ENCODE data around the gene CRNN.

DNA sequence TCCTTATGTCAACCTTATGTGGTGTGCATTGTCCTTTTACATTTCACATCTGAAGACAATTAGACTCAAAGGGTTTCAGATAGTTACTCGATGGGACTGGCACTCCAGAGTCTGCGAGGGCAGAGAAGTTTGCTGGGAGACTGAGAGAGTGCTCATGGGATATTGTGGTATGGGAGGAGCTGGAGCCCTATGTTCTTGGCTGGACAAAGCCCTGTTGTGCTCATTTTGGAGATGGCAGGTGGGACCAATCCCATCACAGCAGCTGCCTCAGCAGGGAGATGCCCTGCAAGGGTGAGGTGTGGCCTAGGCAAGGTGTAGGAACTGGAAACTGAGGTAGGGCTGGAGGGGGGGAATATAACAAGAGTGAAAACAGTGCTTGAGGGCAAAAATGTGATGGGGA is 43.5 kb upstream of the CRNN start:
- TF ChIP-seq, protein P1, sequence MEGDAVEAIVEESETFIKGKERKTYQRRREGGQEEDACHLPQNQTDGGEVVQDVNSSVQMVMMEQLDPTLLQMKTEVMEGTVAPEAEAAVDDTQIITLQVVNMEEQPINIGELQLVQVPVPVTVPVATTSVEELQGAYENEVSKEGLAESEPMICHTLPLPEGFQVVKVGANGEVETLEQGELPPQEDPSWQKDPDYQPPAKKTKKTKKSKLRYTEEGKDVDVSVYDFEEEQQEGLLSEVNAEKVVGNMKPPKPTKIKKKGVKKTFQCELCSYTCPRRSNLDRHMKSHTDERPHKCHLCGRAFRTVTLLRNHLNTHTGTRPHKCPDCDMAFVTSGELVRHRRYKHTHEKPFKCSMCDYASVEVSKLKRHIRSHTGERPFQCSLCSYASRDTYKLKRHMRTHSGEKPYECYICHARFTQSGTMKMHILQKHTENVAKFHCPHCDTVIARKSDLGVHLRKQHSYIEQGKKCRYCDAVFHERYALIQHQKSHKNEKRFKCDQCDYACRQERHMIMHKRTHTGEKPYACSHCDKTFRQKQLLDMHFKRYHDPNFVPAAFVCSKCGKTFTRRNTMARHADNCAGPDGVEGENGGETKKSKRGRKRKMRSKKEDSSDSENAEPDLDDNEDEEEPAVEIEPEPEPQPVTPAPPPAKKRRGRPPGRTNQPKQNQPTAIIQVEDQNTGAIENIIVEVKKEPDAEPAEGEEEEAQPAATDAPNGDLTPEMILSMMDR (conservative IDR thresholded peaks at IDR 0.05; ENCODE audit: low read depth in 2 of 2): no peak
- TF ChIP-seq, protein P2, sequence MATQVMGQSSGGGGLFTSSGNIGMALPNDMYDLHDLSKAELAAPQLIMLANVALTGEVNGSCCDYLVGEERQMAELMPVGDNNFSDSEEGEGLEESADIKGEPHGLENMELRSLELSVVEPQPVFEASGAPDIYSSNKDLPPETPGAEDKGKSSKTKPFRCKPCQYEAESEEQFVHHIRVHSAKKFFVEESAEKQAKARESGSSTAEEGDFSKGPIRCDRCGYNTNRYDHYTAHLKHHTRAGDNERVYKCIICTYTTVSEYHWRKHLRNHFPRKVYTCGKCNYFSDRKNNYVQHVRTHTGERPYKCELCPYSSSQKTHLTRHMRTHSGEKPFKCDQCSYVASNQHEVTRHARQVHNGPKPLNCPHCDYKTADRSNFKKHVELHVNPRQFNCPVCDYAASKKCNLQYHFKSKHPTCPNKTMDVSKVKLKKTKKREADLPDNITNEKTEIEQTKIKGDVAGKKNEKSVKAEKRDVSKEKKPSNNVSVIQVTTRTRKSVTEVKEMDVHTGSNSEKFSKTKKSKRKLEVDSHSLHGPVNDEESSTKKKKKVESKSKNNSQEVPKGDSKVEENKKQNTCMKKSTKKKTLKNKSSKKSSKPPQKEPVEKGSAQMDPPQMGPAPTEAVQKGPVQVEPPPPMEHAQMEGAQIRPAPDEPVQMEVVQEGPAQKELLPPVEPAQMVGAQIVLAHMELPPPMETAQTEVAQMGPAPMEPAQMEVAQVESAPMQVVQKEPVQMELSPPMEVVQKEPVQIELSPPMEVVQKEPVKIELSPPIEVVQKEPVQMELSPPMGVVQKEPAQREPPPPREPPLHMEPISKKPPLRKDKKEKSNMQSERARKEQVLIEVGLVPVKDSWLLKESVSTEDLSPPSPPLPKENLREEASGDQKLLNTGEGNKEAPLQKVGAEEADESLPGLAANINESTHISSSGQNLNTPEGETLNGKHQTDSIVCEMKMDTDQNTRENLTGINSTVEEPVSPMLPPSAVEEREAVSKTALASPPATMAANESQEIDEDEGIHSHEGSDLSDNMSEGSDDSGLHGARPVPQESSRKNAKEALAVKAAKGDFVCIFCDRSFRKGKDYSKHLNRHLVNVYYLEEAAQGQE (IDR thresholded peaks at IDR 0.05; ENCODE audit: unreplicated experiment): no peak
- TF ChIP-seq, protein P3, sequence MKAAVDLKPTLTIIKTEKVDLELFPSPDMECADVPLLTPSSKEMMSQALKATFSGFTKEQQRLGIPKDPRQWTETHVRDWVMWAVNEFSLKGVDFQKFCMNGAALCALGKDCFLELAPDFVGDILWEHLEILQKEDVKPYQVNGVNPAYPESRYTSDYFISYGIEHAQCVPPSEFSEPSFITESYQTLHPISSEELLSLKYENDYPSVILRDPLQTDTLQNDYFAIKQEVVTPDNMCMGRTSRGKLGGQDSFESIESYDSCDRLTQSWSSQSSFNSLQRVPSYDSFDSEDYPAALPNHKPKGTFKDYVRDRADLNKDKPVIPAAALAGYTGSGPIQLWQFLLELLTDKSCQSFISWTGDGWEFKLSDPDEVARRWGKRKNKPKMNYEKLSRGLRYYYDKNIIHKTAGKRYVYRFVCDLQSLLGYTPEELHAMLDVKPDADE (IDR thresholded peaks at IDR 0.05): no peak
- TF ChIP-seq POLR2AphosphoS5 (IDR thresholded peaks at IDR 0.05; ENCODE audit: low read depth) (no peak), EZH2 (IDR thresholded peaks at IDR 0.05; ENCODE audit: low read depth, unreplicated experiment) (no peak), JUNB (IDR thresholded peaks at IDR 0.05; ENCODE audit: unreplicated experiment) (no peak), EZH2phosphoT487 (IDR thresholded peaks at IDR 0.05; ENCODE audit: unreplicated experiment) (no peak), ZNF114 (CRISPR knock-in tag; IDR thresholded peaks at IDR 0.05) (no peak), NANOG (IDR thresholded peaks at IDR 0.05; ENCODE audit: borderline replicate concordance) (no peak), CREB1 (CRISPR knock-in tag; IDR thresholded peaks at IDR 0.05; ENCODE audit: low read depth) (no peak), ZNF331 (CRISPR knock-in tag; IDR thresholded peaks at IDR 0.05; ENCODE audit: low read depth) (no peak), STAT1 (IDR thresholded peaks at IDR 0.05; ENCODE audit: unreplicated experiment) (no peak)
- TF ChIP-seq, protein P4, sequence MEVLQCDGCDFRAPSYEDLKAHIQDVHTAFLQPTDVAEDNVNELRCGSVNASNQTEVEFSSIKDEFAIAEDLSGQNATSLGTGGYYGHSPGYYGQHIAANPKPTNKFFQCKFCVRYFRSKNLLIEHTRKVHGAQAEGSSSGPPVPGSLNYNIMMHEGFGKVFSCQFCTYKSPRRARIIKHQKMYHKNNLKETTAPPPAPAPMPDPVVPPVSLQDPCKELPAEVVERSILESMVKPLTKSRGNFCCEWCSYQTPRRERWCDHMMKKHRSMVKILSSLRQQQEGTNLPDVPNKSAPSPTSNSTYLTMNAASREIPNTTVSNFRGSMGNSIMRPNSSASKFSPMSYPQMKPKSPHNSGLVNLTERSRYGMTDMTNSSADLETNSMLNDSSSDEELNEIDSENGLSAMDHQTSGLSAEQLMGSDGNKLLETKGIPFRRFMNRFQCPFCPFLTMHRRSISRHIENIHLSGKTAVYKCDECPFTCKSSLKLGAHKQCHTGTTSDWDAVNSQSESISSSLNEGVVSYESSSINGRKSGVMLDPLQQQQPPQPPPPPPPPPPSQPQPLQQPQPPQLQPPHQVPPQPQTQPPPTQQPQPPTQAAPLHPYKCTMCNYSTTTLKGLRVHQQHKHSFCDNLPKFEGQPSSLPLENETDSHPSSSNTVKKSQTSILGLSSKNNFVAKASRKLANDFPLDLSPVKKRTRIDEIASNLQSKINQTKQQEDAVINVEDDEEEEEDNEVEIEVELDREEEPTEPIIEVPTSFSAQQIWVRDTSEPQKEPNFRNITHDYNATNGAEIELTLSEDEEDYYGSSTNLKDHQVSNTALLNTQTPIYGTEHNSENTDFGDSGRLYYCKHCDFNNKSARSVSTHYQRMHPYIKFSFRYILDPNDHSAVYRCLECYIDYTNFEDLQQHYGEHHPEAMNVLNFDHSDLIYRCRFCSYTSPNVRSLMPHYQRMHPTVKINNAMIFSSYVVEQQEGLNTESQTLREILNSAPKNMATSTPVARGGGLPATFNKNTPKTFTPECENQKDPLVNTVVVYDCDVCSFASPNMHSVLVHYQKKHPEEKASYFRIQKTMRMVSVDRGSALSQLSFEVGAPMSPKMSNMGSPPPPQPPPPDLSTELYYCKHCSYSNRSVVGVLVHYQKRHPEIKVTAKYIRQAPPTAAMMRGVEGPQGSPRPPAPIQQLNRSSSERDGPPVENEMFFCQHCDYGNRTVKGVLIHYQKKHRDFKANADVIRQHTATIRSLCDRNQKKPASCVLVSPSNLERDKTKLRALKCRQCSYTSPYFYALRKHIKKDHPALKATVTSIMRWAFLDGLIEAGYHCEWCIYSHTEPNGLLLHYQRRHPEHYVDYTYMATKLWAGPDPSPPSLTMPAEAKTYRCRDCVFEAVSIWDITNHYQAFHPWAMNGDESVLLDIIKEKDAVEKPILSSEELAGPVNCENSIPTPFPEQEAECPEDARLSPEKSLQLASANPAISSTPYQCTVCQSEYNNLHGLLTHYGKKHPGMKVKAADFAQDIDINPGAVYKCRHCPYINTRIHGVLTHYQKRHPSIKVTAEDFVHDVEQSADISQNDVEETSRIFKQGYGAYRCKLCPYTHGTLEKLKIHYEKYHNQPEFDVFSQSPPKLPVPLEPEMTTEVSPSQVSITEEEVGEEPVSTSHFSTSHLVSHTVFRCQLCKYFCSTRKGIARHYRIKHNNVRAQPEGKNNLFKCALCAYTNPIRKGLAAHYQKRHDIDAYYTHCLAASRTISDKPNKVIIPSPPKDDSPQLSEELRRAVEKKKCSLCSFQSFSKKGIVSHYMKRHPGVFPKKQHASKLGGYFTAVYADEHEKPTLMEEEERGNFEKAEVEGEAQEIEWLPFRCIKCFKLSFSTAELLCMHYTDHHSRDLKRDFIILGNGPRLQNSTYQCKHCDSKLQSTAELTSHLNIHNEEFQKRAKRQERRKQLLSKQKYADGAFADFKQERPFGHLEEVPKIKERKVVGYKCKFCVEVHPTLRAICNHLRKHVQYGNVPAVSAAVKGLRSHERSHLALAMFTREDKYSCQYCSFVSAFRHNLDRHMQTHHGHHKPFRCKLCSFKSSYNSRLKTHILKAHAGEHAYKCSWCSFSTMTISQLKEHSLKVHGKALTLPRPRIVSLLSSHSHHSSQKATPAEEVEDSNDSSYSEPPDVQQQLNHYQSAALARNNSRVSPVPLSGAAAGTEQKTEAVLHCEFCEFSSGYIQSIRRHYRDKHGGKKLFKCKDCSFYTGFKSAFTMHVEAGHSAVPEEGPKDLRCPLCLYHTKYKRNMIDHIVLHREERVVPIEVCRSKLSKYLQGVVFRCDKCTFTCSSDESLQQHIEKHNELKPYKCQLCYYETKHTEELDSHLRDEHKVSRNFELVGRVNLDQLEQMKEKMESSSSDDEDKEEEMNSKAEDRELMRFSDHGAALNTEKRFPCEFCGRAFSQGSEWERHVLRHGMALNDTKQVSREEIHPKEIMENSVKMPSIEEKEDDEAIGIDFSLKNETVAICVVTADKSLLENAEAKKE (CRISPR knock-in tag; IDR thresholded peaks at IDR 0.05): no peak
